HCT116 (cell line): Measurements from ENCODE around the gene PTX3. TPM values are rescaled to one million over a fixed set of nuclear protein-coding genes. Genes with fewer than 3 reads are reported as not detected.

ENCODE experiments used
- ATAC-seq: fragments of 200-7000 bp; cut with Tn5 transposase; 2 replicates; pipeline ENCODE4 v1.9.1; 2020; ENCODE audit warnings: mild to moderate bottlenecking, moderate library complexity
- BruUV-seq: library from RNA; stranded (reverse); fragments of 400-500 nt; replicated peaks from 2 replicates; lab custom pipeline; 2021; lab: Mats Ljungman, UMichigan
- CTCF ChIA-PET: fragments of 300-600 bp; sonication (Branson Sonifier 250); formaldehyde crosslinking; loops from one replicate; lab custom pipeline; 2021; ENCODE audit warnings: antibody characterized with exemption; lab: Charles Lee
- POLR2A ChIA-PET: fragments of 300-600, 350-600 bp; sonication (Branson Sonifier 250); formaldehyde crosslinking; loops from one replicate; lab custom pipeline; 2021; ENCODE audit warnings: antibody characterized with exemption; lab: Charles Lee
- RAD21 ChIA-PET, 2 experiments: fragments of 300-600 bp; sonication (Branson Sonifier 250); formaldehyde crosslinking; loops; one replicate each; lab custom pipeline; 2023; ENCODE audit warnings: low total read pairs in 2 of 2; ENCODE audit not compliant: uncharacterized antibody in 2 of 2, unreplicated experiment in 2 of 2, low non-redundant PET in 1 of 2; lab: Charles Lee
- DNase-seq: peaks from one replicate; pipeline ENCODE4 v3.0.0-alpha.2; 2010; ENCODE audit warnings: low read depth, low spot score
- H2AFZ ChIP-seq: fragments of 200-600 bp; shearing (Covaris generic), sonication (generic); 2 replicates; pipeline ENCODE4 v1.6.1; 2017; ENCODE audit warnings: low read depth, mixed run types, mixed read lengths, antibody characterized with exemption, low read length; ENCODE audit not compliant: poor library complexity, severe bottlenecking
- H3K27ac ChIP-seq: 2 replicates; pipeline ENCODE4 v1.5.1; 2012; ENCODE audit warnings: low read depth, low read length
- H3K27me3 ChIP-seq: fragments of 200-600 bp; sonication (generic); 2 replicates; pipeline ENCODE4 v1.6.1; 2016; ENCODE audit warnings: mixed run types, low read length, mixed read lengths; ENCODE audit not compliant: insufficient read depth
- H3K36me3 ChIP-seq, 2 experiments: fragments of 200-500 bp in 1 of 2; fragments of 200-600 bp in 1 of 2; sonication (Bioruptor generic) in 1 of 2; sonication (generic) in 1 of 2; 2 replicates each; pipeline versions ENCODE4 v1.5.1 to v1.6.1; 2014 to 2016; ENCODE audit warnings: low read length in 2 of 2, inconsistent platforms in 1 of 2, mixed read lengths in 1 of 2, mixed run types in 1 of 2; ENCODE audit not compliant: insufficient read depth in 2 of 2, control insufficient read depth in 1 of 2
- H3K4me1 ChIP-seq, 2 experiments: fragments of 200-600 bp in 1 of 2; sonication (generic) in 1 of 2; 2 replicates each; pipeline versions ENCODE4 v1.5.1 to v1.6.1; 2012 to 2017; ENCODE audit warnings: low read length in 2 of 2, inconsistent platforms in 1 of 2, mild to moderate bottlenecking in 1 of 2, mixed read lengths in 1 of 2, mixed run types in 1 of 2, moderate library complexity in 1 of 2; ENCODE audit not compliant: insufficient read depth in 2 of 2, control insufficient read depth in 1 of 2
- H3K4me2 ChIP-seq: fragments of 200-600 bp; sonication (generic); 2 replicates; pipeline ENCODE4 v1.6.1; 2017; ENCODE audit warnings: mixed run types, low read length, mixed read lengths
- H3K4me3 ChIP-seq, 2 experiments: fragments of 200-600 bp in 1 of 2; sonication (generic) in 1 of 2; replicated peaks in 1 of 2; 2 replicates each; pipeline ENCODE4 v1.5.1; 2011 to 2016; ENCODE audit warnings: low read length in 2 of 2, control low read depth in 1 of 2, low read depth in 1 of 2, mild to moderate bottlenecking in 1 of 2, mixed read lengths in 1 of 2, mixed run types in 1 of 2
- H3K79me2 ChIP-seq: fragments of 200-600 bp; sonication (generic); 2 replicates; pipeline ENCODE4 v1.6.1; 2017; ENCODE audit warnings: mild to moderate bottlenecking, mixed run types, low read length, moderate library complexity, mixed read lengths; ENCODE audit not compliant: insufficient read depth
- H3K9ac ChIP-seq: fragments of 200-600 bp; sonication (generic); 2 replicates; pipeline ENCODE4 v1.6.1; 2016; ENCODE audit warnings: low read length, mixed read lengths
- H3K9me2 ChIP-seq: fragments of 200-600 bp; sonication (generic), shearing (Covaris generic); 2 replicates; pipeline ENCODE4 v1.6.1; 2017; ENCODE audit warnings: mixed run types, mild to moderate bottlenecking, moderate library complexity; ENCODE audit not compliant: insufficient read depth
- H3K9me3 ChIP-seq, 2 experiments: fragments of 200-500 bp in 1 of 2; fragments of 200-600 bp in 1 of 2; sonication (Bioruptor generic) in 1 of 2; sonication (generic) in 1 of 2; 2 replicates each; pipeline ENCODE4 v1.6.1; 2014 to 2017; ENCODE audit warnings: low read length in 2 of 2, mixed read lengths in 2 of 2, inconsistent platforms in 1 of 2, low read depth in 1 of 2, mild to moderate bottlenecking in 1 of 2, mixed run types in 1 of 2, moderate library complexity in 1 of 2; ENCODE audit not compliant: control insufficient read depth in 1 of 2, insufficient read depth in 1 of 2
- H4K20me1 ChIP-seq: fragments of 200-600 bp; sonication (generic), shearing (Covaris generic); 2 replicates; pipeline ENCODE4 v1.6.1; 2017; ENCODE audit warnings: mixed run types, mild to moderate bottlenecking, moderate library complexity; ENCODE audit not compliant: insufficient read depth
- CBX3 ChIP-seq: IDR thresholded peaks from 2 replicates; pipeline ENCODE4 v1.6.1; 2012; ENCODE audit warnings: low read depth
- CEBPB ChIP-seq: IDR thresholded peaks from 2 replicates; pipeline ENCODE4 v1.6.1; 2012; ENCODE audit warnings: low read depth
- EZH2phosphoT487 ChIP-seq: fragments of 200-600 bp; IDR thresholded peaks from 2 replicates; pipeline ENCODE4 v1.6.1; 2018; ENCODE audit warnings: antibody characterized with exemption, borderline replicate concordance
- FOSL1 ChIP-seq: IDR thresholded peaks from 2 replicates; pipeline ENCODE4 v1.6.1; 2012; ENCODE audit warnings: low read depth
- JUND ChIP-seq: IDR thresholded peaks from 2 replicates; pipeline ENCODE4 v1.6.1; 2012
- RAD21 ChIP-seq: IDR thresholded peaks from 2 replicates; pipeline ENCODE4 v1.6.1; 2012; ENCODE audit warnings: low read depth, mild to moderate bottlenecking
- SP1 ChIP-seq: IDR thresholded peaks from 2 replicates; pipeline ENCODE4 v1.6.1; 2012; ENCODE audit warnings: low read depth
- SRF ChIP-seq: IDR thresholded peaks from 2 replicates; pipeline ENCODE4 v1.6.1; 2012; ENCODE audit warnings: low read depth
- TCF7L2 ChIP-seq: IDR thresholded peaks from 2 replicates; pipeline ENCODE4 v1.7.0; 2011; ENCODE audit warnings: borderline replicate concordance, inconsistent platforms; ENCODE audit not compliant: insufficient read depth, insufficient read length; ENCODE audit errors: extremely low read depth
- YY1 ChIP-seq: IDR thresholded peaks from 2 replicates; pipeline ENCODE4 v1.6.1; 2011; ENCODE audit warnings: low read length, low read depth, moderate library complexity, mild to moderate bottlenecking; ENCODE audit not compliant: insufficient replicate concordance; ENCODE audit errors: extremely low read depth
- ZNF274 ChIP-seq: fragments of 200-500 bp; sonication (Bioruptor generic); IDR thresholded peaks from 2 replicates; pipeline ENCODE4 v1.6.1; 2014; ENCODE audit warnings: mild to moderate bottlenecking, low read depth, low read length, inconsistent platforms
- intact Hi-C: fragments of 100-400 bp; cut with micrococcal nuclease; formaldehyde crosslinking; loops from 2 replicates; pipeline ENCODE4 v1.10.0; 2022
- total RNA-seq: library from RNA; stranded (reverse); gene quantifications from one replicate; pipeline ENCODE4 v1.2.1, GENCODE V29; 2021; ENCODE audit not compliant: unreplicated experiment
- TF ChIP-seq, protein P1 (sequence below): IDR thresholded peaks from 2 replicates; pipeline ENCODE4 v1.6.1; 2011; ENCODE audit warnings: mild to moderate bottlenecking, low read length, moderate library complexity; ENCODE audit not compliant: insufficient replicate concordance; ENCODE audit errors: extremely low read depth
- TF ChIP-seq, protein P2 (sequence below): IDR thresholded peaks from 2 replicates; pipeline ENCODE4 v1.6.1; 2012
- TF ChIP-seq, protein P3 (sequence below): IDR thresholded peaks from 2 replicates; pipeline ENCODE4 v1.6.1; 2012; ENCODE audit warnings: low read depth

PTX3 gene
- total RNA-seq, 1 experiment from 2014 or later, result 0.37 TPM

DNA sequence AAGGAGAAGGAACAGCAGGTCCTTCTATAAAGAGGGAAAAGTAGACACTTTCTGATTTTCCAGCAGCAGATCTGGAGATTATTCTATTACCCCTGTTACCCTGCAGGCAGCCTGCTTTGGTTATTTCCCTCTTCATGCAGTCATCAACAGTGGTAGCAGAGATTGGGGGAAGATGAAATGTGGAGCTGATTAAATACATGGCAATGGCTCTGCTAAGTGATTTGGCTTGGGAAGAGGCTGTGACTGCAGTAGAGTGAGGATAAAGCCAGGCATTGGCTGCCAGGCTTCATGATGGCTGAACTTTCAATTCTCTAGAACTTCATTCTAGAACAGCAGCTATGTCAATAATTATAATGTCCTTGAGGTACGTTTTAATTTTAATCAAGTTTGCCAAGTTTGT, 29.1 kb downstream of the PTX3 start:
- POLR2A ChIA-PET, result no interaction called here
- no peaks in the 10 kb centered on the region for H3K4me1 ChIP-seq
- CTCF ChIA-PET, result no interaction called here

More for the DNA sequence above, 29.1 kb downstream of the PTX3 start:
- H3K9ac ChIP-seq, result no peak overlapping the region
- H3K4me2 ChIP-seq, result no peak overlapping the region
- DNase-seq, result no peak
- H3K27ac ChIP-seq, result no peak overlapping the region
- H3K4me3 ChIP-seq, result no peak overlapping the region
- TF ChIP-seq, protein P1, sequence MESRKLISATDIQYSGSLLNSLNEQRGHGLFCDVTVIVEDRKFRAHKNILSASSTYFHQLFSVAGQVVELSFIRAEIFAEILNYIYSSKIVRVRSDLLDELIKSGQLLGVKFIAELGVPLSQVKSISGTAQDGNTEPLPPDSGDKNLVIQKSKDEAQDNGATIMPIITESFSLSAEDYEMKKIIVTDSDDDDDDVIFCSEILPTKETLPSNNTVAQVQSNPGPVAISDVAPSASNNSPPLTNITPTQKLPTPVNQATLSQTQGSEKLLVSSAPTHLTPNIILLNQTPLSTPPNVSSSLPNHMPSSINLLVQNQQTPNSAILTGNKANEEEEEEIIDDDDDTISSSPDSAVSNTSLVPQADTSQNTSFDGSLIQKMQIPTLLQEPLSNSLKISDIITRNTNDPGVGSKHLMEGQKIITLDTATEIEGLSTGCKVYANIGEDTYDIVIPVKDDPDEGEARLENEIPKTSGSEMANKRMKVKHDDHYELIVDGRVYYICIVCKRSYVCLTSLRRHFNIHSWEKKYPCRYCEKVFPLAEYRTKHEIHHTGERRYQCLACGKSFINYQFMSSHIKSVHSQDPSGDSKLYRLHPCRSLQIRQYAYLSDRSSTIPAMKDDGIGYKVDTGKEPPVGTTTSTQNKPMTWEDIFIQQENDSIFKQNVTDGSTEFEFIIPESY, result no peak
- TF ChIP-seq RAD21 (no peak), EZH2phosphoT487 (no peak), CBX3 (no peak), SRF (no peak), JUND (no peak), ZNF274 (no peak), YY1 (no peak), CEBPB (no peak), TCF7L2 (no peak), SP1 (no peak), FOSL1 (no peak)
- TF ChIP-seq, protein P2, sequence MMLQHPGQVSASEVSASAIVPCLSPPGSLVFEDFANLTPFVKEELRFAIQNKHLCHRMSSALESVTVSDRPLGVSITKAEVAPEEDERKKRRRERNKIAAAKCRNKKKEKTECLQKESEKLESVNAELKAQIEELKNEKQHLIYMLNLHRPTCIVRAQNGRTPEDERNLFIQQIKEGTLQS, result no peak
- TF ChIP-seq, protein P3, sequence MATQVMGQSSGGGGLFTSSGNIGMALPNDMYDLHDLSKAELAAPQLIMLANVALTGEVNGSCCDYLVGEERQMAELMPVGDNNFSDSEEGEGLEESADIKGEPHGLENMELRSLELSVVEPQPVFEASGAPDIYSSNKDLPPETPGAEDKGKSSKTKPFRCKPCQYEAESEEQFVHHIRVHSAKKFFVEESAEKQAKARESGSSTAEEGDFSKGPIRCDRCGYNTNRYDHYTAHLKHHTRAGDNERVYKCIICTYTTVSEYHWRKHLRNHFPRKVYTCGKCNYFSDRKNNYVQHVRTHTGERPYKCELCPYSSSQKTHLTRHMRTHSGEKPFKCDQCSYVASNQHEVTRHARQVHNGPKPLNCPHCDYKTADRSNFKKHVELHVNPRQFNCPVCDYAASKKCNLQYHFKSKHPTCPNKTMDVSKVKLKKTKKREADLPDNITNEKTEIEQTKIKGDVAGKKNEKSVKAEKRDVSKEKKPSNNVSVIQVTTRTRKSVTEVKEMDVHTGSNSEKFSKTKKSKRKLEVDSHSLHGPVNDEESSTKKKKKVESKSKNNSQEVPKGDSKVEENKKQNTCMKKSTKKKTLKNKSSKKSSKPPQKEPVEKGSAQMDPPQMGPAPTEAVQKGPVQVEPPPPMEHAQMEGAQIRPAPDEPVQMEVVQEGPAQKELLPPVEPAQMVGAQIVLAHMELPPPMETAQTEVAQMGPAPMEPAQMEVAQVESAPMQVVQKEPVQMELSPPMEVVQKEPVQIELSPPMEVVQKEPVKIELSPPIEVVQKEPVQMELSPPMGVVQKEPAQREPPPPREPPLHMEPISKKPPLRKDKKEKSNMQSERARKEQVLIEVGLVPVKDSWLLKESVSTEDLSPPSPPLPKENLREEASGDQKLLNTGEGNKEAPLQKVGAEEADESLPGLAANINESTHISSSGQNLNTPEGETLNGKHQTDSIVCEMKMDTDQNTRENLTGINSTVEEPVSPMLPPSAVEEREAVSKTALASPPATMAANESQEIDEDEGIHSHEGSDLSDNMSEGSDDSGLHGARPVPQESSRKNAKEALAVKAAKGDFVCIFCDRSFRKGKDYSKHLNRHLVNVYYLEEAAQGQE, result no peak
- no peaks in the 10 kb centered on the region for H3K79me2 ChIP-seq
- H3K27me3 ChIP-seq, result no peaks in the 10 kb centered on the region
- RAD21 ChIA-PET, result no interaction called here
- no peak for ATAC-seq
- intact Hi-C loops, result no loop called here
- H4K20me1 ChIP-seq, result no peaks in the 10 kb centered on the region
- no peak overlapping the region for H2AFZ ChIP-seq
- no peaks in the 10 kb centered on the region for H3K9me3 ChIP-seq
- no peaks in the 10 kb centered on the region for H3K36me3 ChIP-seq
- no TSS peak for BruUV-seq
- H3K9me2 ChIP-seq, result no peaks in the 10 kb centered on the region
